Uterine smooth muscle cell (primary cell): ENCODE measurements around the gene MIOS. TPM values are rescaled to one million over a fixed set of nuclear protein-coding genes. Genes with fewer than 3 reads are reported as not detected.

Experiments
- total RNA-seq: library from RNA; depleted of rRNA; stranded (reverse); fragments of >200 nt; gene quantifications from 2 replicates; pipeline ENCODE4 v1.2.3, GENCODE V29; 2014

The MIOS gene
- total RNA-seq = 75.1 and 82.3 TPM in 2 replicates

GRCh38 chr7:7566651-7567611, at the start of gene MIOS:
TSS of gene MIOS (plus strand) at chr7:7566884. CDS start at chr7:7572476, 5,592 bp downstream.

GRCh38 chr7:7535691-7536090, 31.0 kb upstream of the MIOS start, which contains the start of gene COL28A1:
TSS of gene COL28A1 (minus strand) at chr7:7535873. CDS start at chr7:7532875, 2,998 bp downstream.

GRCh38 chr7:7640221-7641128, 73.8 kb downstream of the MIOS start, which contains the start of gene UMAD1:
TSS of gene UMAD1 (plus strand) at chr7:7640752. CDS start at chr7:7673372, 32,620 bp downstream.

Other genes starting within 250 kb of the MIOS start
- 0.55 and 0.87 TPM in 2 replicates for gene COL28A1, start 31.0 kb upstream of the MIOS start, total RNA-seq
- 12.0 and 14.6 TPM in 2 replicates for gene UMAD1, start 73.9 kb downstream of the MIOS start, total RNA-seq
- gene RPA3, start 151.7 kb downstream of the MIOS start, total RNA-seq = 40.2 and 66.8 TPM in 2 replicates